ENCODE results near the gene COX6B1.

DNA sequence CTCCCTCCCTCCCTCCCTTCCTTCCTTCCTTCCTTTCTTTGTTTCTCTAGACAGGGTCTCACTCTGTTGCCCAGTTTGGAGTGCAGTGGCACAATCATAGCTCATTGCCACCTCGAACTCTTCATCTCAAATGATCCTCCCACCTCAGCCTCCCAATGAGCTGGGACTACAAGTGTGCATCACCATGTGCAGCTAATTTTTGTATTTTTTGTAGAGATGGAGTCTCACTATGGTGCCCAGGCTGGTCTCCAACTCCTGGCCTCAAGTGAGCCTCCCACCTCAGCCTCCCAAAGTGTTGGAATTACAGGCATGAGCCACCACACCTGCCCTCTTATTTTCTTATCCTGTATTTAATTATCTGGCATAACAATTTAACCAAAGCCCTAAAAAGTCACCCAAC, 22.6 kb downstream of the COX6B1 start:
- no peak for TF ChIP-seq POLR2AphosphoS5 (IDR thresholded peaks at IDR 0.05; ENCODE audit: low read depth, low read length)
- no peak for TF ChIP-seq POLR2A (IDR thresholded peaks at IDR 0.05; ENCODE audit: low read depth, low read length)
- TF ChIP-seq TAF1 (IDR thresholded peaks at IDR 0.05; ENCODE audit: low read depth, low read length) = no peak
